Transverse colon (tissue), 4 donors: ENCODE data around the gene COA4. TPM values are rescaled to one million over a fixed set of nuclear protein-coding genes. Genes with fewer than 3 reads are reported as not detected.

Experiments used
- DNase-seq: peaks from one replicate; pipeline ENCODE4 v3.0.0-alpha.2; 2019
- H3K27ac ChIP-seq, 4 donors: fragments of 200-600 bp; sonication (generic); 2 replicates each; pipeline ENCODE4 v1.5.1; 2016 to 2018; ENCODE audit warnings: inconsistent platforms in 4 of 4
- H3K27me3 ChIP-seq: fragments of 200-600 bp; sonication (generic); 2 replicates; pipeline ENCODE4 v1.5.1; 2017; ENCODE audit warnings: inconsistent platforms
- H3K36me3 ChIP-seq, 4 donors: fragments of 200-600 bp; sonication (generic); 2 replicates each; pipeline ENCODE4 v1.5.1; 2017 to 2019; ENCODE audit warnings: inconsistent platforms in 4 of 4
- H3K4me1 ChIP-seq, 4 donors: fragments of 200-600 bp; sonication (generic); 2 replicates each; pipeline ENCODE4 v1.5.1; 2017 to 2020; ENCODE audit warnings: inconsistent platforms in 4 of 4
- H3K4me3 ChIP-seq, 4 donors: fragments of 200-600 bp; sonication (generic); 1 replicate in 1 of 4; 2 replicates in 3 of 4; pipeline versions ENCODE4 v1.5.1 to v1.6.1; 2017 to 2019; ENCODE audit warnings: inconsistent platforms in 4 of 4
- H3K9me3 ChIP-seq, 2 donors: fragments of 200-600 bp; sonication (generic); 2 replicates each; pipeline ENCODE4 v1.5.1; 2017 to 2019; ENCODE audit warnings: inconsistent platforms in 2 of 2
- EP300 ChIP-seq: sonication (generic); formaldehyde crosslinking; IDR thresholded peaks from one replicate; pipeline ENCODE4 v1.6.1; 2017; ENCODE audit warnings: antibody characterized with exemption, low read depth
- POLR2A ChIP-seq: fragments of 450-650 bp; IDR thresholded peaks from one replicate; pipeline ENCODE4 v1.6.1; 2016; ENCODE audit warnings: antibody characterized with exemption, mild to moderate bottlenecking, moderate library complexity
- POLR2AphosphoS5 ChIP-seq, 3 donors: sonication (generic); formaldehyde crosslinking; IDR thresholded peaks; one replicate each; pipeline ENCODE4 v1.6.1; 2016; ENCODE audit warnings: antibody characterized with exemption in 3 of 3
- WGBS, 2 donors: methylation state at CpG; one replicate each; pipeline ENCODE4 v1.1.5; 2018; ENCODE audit warnings: low coverage in 1 of 2; 5-methylcytosine and 5-hydroxymethylcytosine counted together
- in situ Hi-C, 4 donors: fragments of 200-750 bp; cut with MboI; loops; one replicate each; pipeline versions ENCODE4 v1.15.0 to v1.15.1; 2017; ENCODE audit warnings: low sequenced_read_pairs in 3 of 4, low pct_ligation_motif_present in 1 of 4, low pct_unique_long_range_greater_than_20kb in 1 of 4
- intact Hi-C: fragments of 100-400 bp; cut with DNase I; formaldehyde crosslinking; loops from one replicate; pipeline ENCODE4 v1.15.1; 2023; ENCODE audit warnings: low total_unique reads
- total RNA-seq, 4 donors: library from RNA; depleted of rRNA; stranded (reverse); fragments of >200 nt; gene quantifications; one replicate each; pipeline ENCODE4 v1.1.0, GENCODE V29; 2016
- TF ChIP-seq, protein P1 (sequence below), 5 experiments: fragments of 200-600 bp in 3 of 5; fragments of 450-650 bp in 2 of 5; sonication (generic) in 3 of 5; IDR thresholded peaks; 1 replicate in 2 of 5; 2 replicates in 3 of 5; pipeline ENCODE4 v1.5.1; 2016 to 2017; ENCODE audit warnings: antibody characterized with exemption in 5 of 5, inconsistent platforms in 3 of 5, mild to moderate bottlenecking in 2 of 5, moderate library complexity in 1 of 5

COA4 gene
- total RNA-seq, 4 donors from 2014 or later = 26.3 to 92.8 (median 74.4) TPM

DNA sequence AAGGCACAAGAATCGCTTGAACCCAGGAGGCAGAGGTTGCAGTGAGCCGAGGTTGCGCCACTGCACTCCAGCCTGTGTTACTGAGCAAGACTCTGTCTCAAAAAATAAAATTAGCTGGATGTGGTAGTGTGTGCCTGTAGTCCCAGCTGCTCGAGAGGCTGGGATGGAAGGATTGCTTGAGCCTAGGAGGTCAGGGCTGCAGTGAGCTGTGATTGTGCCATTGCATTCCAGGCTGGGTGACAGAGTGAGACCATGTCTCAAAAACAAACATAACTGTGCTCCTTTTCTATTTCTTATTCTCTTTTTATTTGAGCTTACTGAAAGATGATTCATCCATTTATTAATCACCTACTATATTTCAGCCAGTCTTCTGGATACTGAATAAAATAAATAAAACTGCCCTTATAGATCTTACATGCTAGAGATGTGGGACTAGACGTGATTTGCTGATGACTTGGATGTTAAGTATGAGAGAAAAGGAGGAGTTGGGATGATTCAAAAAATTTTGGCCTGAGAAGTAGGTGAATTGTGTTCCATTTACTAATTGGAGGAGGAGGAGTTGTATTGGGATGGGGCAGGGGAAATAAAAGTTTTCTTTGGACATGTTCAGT lies 18.2 kb upstream of the COA4 start:
- TF ChIP-seq POLR2A (no peak), POLR2AphosphoS5 (IDR thresholded peaks at IDR 0.05) (no peak), EP300 (no peak)
- TF ChIP-seq, protein P1, sequence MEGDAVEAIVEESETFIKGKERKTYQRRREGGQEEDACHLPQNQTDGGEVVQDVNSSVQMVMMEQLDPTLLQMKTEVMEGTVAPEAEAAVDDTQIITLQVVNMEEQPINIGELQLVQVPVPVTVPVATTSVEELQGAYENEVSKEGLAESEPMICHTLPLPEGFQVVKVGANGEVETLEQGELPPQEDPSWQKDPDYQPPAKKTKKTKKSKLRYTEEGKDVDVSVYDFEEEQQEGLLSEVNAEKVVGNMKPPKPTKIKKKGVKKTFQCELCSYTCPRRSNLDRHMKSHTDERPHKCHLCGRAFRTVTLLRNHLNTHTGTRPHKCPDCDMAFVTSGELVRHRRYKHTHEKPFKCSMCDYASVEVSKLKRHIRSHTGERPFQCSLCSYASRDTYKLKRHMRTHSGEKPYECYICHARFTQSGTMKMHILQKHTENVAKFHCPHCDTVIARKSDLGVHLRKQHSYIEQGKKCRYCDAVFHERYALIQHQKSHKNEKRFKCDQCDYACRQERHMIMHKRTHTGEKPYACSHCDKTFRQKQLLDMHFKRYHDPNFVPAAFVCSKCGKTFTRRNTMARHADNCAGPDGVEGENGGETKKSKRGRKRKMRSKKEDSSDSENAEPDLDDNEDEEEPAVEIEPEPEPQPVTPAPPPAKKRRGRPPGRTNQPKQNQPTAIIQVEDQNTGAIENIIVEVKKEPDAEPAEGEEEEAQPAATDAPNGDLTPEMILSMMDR (IDR thresholded peaks at IDR 0.05) = no peak
- in situ Hi-C loops = no loop called here
- peaks cover 0 to 21% (median 6%) of the 10 kb centered on the region in 4 donors for H3K36me3 ChIP-seq
- H3K4me1 ChIP-seq = no peaks in the 10 kb centered on the region
- DNase-seq = no peak
- no peaks in the 10 kb centered on the region for H3K9me3 ChIP-seq
- WGBS, 2 donors = 91 to 94% methylated on average over 5 of the region's 5 CpGs
- H3K27me3 ChIP-seq = no peaks in the 10 kb centered on the region
- intact Hi-C loops = no loop called here
- no peak overlapping the region for H3K4me3 ChIP-seq
- no peak overlapping the region for H3K27ac ChIP-seq

DNA sequence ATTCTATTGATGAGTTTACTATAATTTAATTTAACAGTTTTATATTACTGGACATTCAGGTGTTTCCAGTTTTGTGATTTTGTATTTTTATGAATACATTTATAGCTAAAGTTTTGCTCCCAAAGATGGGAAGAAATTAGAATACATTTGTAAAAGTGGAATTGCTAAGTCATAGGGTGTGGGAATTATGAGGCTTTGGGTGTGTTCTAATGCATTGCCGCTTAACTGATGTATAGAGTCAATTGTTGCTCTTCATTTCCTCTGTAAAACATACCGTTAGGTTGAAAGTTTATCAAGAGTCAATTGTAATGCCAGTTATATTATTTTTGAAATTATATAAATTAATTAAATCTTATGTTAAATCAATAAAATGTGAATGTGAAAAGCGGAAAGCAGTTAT lies 16.4 kb upstream of the COA4 start:
- Histone ChIP-seq H3K9me3 (no peaks in the 10 kb centered on the region), H3K4me3 (no peak overlapping the region), H3K27ac (no peak overlapping the region), H3K27me3 (no peaks in the 10 kb centered on the region), H3K4me1 (no peaks in the 10 kb centered on the region), H3K36me3 (peaks cover 0 to 29% (median 3%) of the 10 kb centered on the region in 4 donors)
- TF ChIP-seq POLR2AphosphoS5 (IDR thresholded peaks at IDR 0.05) (no peak), POLR2A (no peak), EP300 (no peak)
- TF ChIP-seq, protein P1 (IDR thresholded peaks at IDR 0.05) = no peak
- 95% methylated on average over 3 of the region's 3 CpGs for WGBS, 2 donors
- no peak for DNase-seq
- intact Hi-C loops = no loop called here
- in situ Hi-C loops = no loop called here

DNA sequence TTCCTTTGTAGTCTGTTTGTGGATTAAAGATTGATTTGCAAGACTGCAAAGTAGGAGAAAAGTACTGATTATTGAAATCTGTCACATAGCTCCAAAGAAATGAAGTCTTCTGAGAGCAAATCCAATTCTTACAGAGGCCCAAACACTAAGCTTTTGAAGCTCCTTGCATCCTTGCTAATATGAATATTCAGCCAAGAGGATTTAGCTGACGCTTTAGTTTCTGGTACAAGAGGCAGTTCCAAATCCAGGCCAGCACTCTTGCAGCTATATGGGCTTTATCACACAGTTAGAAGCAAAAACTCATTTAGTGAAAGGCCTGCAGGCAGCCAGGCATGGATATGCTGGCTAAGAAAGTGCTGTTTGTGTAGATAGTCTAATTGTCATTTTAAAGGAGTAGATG lies 12.9 kb upstream of the COA4 start:
- H3K4me3 ChIP-seq = no peak overlapping the region
- no peak for DNase-seq
- intact Hi-C loops (no loop called here), in situ Hi-C loops (no loop called here)
- H3K27me3 ChIP-seq = no peaks in the 10 kb centered on the region
- H3K9me3 ChIP-seq = no peaks in the 10 kb centered on the region
- 68 to 86% methylated on average over 1 of the region's 1 CpG for WGBS, 2 donors
- TF ChIP-seq POLR2AphosphoS5 (IDR thresholded peaks at IDR 0.05) (no peak), EP300 (no peak), POLR2A (no peak)
- TF ChIP-seq, protein P1 (IDR thresholded peaks at IDR 0.05) = no peak
- H3K4me1 ChIP-seq = no peaks in the 10 kb centered on the region
- H3K36me3 ChIP-seq = peaks cover 0 to 29% (median 3%) of the 10 kb centered on the region in 4 donors
- H3K27ac ChIP-seq = no peak overlapping the region

GRCh38 chr11:73889019-73889418 lies 12.4 kb upstream of the COA4 start:
- Histone ChIP-seq H3K9me3 (no peaks in the 10 kb centered on the region), H3K36me3 (peaks cover 0 to 26% (median 3%) of the 10 kb centered on the region in 4 donors), H3K4me3 (no peak overlapping the region), H3K4me1 (no peaks in the 10 kb centered on the region), H3K27me3 (no peaks in the 10 kb centered on the region), H3K27ac (no peak overlapping the region)
- DNase-seq = no peak
- in situ Hi-C loops (no loop called here), intact Hi-C loops (no loop called here)
- WGBS, 2 donors = 38% methylated on average over 1 of the region's 1 CpG
- TF ChIP-seq, protein P1 (IDR thresholded peaks at IDR 0.05) = no peak
- no peak for TF ChIP-seq POLR2A
- no peak for TF ChIP-seq POLR2AphosphoS5 (IDR thresholded peaks at IDR 0.05)
- no peak for TF ChIP-seq EP300
